GM12865 (cell line): ENCODE measurements around the gene SLC6A5.

ENCODE experiments used
- DNase-seq: peaks from one replicate; pipeline ENCODE4 v3.0.0; 2010; ENCODE audit warnings: low read depth
- H3K4me3 ChIP-seq: 2 replicates; pipeline ENCODE4 v1.5.1; 2011; ENCODE audit warnings: mild to moderate bottlenecking, low read depth, low read length, control low read depth
- TF ChIP-seq, protein P1 (sequence below): IDR thresholded peaks from 2 replicates; pipeline ENCODE4 v1.5.1; 2011; ENCODE audit warnings: low read length, control low read depth, low read depth, inconsistent platforms; ENCODE audit not compliant: insufficient read depth; ENCODE audit errors: missing control alignments

Gene SLC6A5

DNA sequence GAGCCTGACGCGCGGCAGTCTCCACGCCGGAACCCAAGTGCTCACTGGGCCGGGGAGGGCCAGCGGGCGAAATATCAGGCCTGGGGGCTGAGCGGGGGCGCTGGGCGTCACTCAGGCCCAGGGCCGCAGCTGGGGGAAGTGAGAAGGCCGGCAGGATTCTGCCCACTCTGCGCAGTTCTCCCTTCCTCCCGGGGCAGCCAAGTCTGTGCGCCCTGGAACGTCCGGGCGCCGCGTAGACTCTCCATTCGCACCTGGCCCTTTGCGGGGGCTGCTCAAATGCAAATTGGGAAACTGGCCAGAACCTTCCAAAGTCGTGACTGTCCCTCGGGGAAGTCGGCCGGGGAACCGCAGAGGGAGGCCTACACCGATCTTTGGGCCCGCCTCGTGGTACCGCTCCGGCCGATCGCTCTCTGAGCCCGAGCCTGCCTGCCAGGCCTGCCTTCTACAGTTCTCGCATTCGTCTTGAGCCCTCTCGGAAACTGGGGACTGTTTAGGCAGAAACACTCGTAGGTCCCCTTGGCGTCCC lies 2.2 kb upstream of the SLC6A5 start:
- TF ChIP-seq, protein P1, sequence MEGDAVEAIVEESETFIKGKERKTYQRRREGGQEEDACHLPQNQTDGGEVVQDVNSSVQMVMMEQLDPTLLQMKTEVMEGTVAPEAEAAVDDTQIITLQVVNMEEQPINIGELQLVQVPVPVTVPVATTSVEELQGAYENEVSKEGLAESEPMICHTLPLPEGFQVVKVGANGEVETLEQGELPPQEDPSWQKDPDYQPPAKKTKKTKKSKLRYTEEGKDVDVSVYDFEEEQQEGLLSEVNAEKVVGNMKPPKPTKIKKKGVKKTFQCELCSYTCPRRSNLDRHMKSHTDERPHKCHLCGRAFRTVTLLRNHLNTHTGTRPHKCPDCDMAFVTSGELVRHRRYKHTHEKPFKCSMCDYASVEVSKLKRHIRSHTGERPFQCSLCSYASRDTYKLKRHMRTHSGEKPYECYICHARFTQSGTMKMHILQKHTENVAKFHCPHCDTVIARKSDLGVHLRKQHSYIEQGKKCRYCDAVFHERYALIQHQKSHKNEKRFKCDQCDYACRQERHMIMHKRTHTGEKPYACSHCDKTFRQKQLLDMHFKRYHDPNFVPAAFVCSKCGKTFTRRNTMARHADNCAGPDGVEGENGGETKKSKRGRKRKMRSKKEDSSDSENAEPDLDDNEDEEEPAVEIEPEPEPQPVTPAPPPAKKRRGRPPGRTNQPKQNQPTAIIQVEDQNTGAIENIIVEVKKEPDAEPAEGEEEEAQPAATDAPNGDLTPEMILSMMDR, result no peak
- no peak overlapping the region for H3K4me3 ChIP-seq
- no peak for DNase-seq

DNA sequence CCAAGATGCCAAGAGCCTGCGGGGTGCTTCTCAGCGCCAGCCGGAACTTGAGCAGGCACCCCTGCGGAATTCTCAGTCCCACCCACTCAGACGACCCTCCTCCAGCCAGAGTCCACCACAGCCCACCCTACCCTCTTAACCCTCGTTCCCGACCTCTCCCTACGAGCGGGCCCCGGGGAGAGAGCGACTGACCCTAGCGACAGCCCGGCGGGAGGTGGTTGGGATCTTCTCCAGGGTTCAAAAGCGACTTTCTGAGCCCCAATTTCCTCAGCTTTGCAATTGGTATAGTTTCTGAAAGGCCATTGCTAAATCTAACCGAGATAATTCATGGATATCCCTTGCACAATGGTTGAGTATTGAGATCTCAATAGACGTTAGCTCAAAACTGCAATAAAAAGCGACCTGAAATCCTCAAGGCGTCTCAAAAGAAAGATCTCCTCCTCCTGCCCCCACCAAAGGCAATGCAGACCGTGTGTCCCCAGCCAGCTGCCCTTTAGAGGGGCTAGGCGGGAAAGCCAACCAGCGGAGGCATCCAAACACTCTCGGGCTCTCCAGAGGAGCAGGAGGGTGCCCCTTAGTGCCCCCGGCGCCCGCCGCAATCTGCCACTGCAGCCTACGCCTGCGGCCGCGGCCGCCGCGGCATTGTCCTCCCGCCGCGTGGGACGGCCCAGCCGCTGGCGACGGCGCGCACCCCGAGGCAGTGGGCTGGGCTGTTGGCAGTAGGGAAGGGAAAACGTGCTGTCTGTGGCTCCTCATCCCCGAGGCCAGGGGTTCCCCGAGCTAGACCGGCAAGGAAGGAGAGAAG lies 1.5 kb upstream of the SLC6A5 start:
- TF ChIP-seq, protein P1, result no peak
- DNase-seq, result no peak
- no peak overlapping the region for H3K4me3 ChIP-seq

DNA sequence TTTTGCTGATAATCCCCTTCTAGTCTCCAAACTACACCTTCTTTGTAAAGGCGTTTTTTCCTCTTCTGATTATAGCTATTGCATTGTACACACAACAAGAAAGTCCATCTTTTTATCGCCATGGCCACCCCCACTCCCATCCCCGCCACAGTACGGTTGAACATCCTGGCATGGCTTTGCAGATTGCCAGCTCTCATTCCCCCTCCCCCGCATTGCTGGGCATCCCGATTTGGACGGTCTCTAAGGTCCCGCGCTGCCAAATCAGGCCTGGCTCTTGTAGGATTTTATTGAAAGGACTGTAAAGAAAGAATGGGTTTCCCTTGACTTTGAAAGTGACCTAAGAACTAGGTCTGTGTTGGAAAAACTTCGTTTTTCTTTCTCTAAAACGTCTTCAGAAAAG lies 916 bp upstream of the SLC6A5 start:
- TF ChIP-seq, protein P1, result no peak
- DNase-seq, result no peak
- no peak overlapping the region for H3K4me3 ChIP-seq

DNA sequence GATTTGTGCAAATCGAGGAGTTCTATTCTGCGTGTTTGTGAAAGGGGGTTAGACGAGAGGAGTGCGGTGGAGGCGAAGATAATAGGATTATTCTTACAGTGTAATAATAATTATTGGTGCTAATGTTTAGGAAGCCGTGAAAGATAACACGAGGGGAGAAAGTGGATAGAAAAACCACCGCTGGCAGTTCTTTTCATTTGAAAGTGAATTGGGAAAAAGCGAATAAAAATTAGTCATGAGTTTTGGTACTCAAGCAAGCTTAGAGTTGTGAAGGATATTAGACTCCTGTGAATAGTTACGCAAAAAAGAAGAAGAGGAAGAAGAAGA lies 575 bp downstream of the SLC6A5 start:
- H3K4me3 ChIP-seq, result no peak overlapping the region
- TF ChIP-seq, protein P1, result no peak
- DNase-seq, result no peak

DNA sequence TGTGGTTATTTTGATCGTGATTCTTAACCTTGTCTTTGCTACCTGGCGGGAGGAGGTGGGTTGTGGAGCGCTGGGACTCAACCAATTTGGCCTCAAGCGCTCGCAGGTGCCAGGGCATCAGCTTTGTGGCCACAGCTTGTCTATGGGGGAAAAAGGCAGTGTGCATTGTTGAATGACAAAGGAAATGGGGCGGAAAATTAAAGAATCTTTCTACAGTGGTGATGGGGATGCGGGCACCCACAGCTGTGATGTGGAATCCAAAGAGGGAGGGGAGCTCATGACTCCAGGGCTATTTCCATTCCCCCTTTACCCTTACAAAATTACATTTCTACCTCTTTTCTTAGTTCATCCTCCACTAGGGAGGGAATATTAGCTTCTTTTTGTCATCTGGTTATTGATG lies 1.1 kb downstream of the SLC6A5 start:
- DNase-seq, result no peak
- H3K4me3 ChIP-seq, result no peak overlapping the region
- TF ChIP-seq, protein P1, result no peak

DNA sequence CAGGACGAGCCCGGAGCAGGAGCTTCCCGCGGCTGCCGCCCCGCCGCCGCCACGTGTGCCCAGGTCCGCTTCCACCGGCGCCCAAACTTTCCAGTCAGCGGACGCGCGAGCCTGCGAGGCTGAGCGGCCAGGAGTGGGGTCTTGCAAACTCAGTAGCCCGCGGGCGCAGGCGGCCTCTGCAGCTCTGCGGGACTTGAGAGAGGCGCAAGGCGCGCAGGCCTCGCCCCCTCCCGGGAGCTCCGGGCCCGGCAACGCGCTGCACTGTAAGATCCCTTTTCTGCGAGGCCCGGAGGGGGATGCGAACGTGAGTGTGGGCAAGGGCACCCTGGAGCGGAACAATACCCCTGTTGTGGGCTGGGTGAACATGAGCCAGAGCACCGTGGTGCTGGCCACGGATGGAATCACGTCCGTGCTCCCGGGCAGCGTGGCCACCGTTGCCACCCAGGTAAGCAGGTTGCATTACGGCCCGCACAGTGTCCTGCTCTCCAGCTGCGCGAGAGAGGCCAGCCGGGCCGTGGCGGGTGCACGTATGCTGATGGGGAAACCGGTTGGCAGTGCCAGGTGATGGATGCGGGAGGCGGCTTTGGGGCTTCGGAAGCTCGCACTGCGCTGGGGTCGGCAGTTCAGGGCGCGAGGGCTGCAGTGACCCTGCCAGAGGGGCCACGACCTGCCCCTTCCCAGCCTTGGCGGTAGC lies 2.0 kb downstream of the SLC6A5 start:
- TF ChIP-seq, protein P1, result no peak
- DNase-seq, result no peak
- no peak overlapping the region for H3K4me3 ChIP-seq
